HepG2 (cell line): ENCODE results near the gene SPATA21. TPM values are rescaled to one million over a fixed set of nuclear protein-coding genes. Genes with fewer than 3 reads are reported as not detected.

Source experiments
- ATAC-seq: fragments of 200-7000 bp; cut with Tn5 transposase; 3 replicates; pipeline ENCODE4 v1.9.1; 2020; ENCODE audit warnings: mild to moderate bottlenecking, moderate library complexity
- BruUV-seq: library from RNA; stranded (reverse); fragments of 400-500 nt; replicated peaks from 2 replicates; lab custom pipeline; 2021; lab: Mats Ljungman, UMichigan
- CTCF ChIA-PET: fragments of 300-600 bp; formaldehyde crosslinking; extraction: SDS; loops from one replicate; lab custom pipeline; 2021; ENCODE audit warnings: low total read pairs, inconsistent platforms, low intra/inter-chr PET ratio; lab: Yijun Ruan, JAX
- POLR2A ChIA-PET: fragments of 350-600 bp; sonication (Branson Sonifier 250); formaldehyde crosslinking; loops from one replicate; lab custom pipeline; 2020; ENCODE audit warnings: antibody characterized with exemption, inconsistent platforms; lab: Yijun Ruan, JAX
- DNase-seq: peaks from one replicate; pipeline ENCODE4 v3.0.0-alpha.2; 2015; ENCODE audit warnings: low spot score
- FAIRE-seq: peaks from 3 replicates; lab custom pipeline; 2011; peaks lifted over from hg19 to GRCh38; lab: Jason Lieb, UNC
- H2AFZ ChIP-seq: one replicate; pipeline ENCODE4 v1.6.1; 2011; ENCODE audit warnings: low read length, inconsistent platforms
- H3K27ac ChIP-seq: fragments of 300-600 bp; 3 replicates; pipeline ENCODE4 v1.8.0; 2011; ENCODE audit warnings: mixed run types, mild to moderate bottlenecking, mixed read lengths, low read length, inconsistent platforms; ENCODE audit not compliant: insufficient read depth; ENCODE audit errors: extremely low read length
- H3K27me3 ChIP-seq, 2 experiments: fragments of 200-600 bp in 1 of 2; 2 replicates in 1 of 2; 3 replicates in 1 of 2; pipeline versions ENCODE4 v1.6.0 to v1.8.0; 2011; ENCODE audit warnings: low read length in 2 of 2, mild to moderate bottlenecking in 2 of 2, moderate library complexity in 2 of 2, inconsistent platforms in 1 of 2; ENCODE audit not compliant: insufficient read depth in 2 of 2, control insufficient read depth in 1 of 2
- H3K36me3 ChIP-seq, 2 experiments: fragments of 200-600 bp in 1 of 2; replicated peaks in 1 of 2; 2 replicates in 1 of 2; 3 replicates in 1 of 2; pipeline versions ENCODE4 v1.5.1 to v1.8.0; 2011; ENCODE audit warnings: low read length in 2 of 2, inconsistent platforms in 1 of 2; ENCODE audit not compliant: insufficient read depth in 2 of 2, control insufficient read depth in 1 of 2
- H3K4me1 ChIP-seq: 2 replicates; pipeline ENCODE4 v1.5.1; 2012; ENCODE audit warnings: low read length, inconsistent platforms; ENCODE audit not compliant: insufficient read depth
- H3K4me2 ChIP-seq: 2 replicates; pipeline ENCODE4 v1.6.0; 2011; ENCODE audit warnings: low read depth, low read length, inconsistent platforms
- H3K4me3 ChIP-seq, 3 experiments: fragments of 200-600 bp in 1 of 3; sonication (generic), shearing (Covaris generic) in 1 of 3; replicated peaks in 1 of 3; 2 replicates each; pipeline ENCODE4 v1.5.1; 2011 to 2016; ENCODE audit warnings: low read length in 3 of 3, inconsistent platforms in 2 of 3, low read depth in 2 of 3, mild to moderate bottlenecking in 2 of 3, control low read depth in 1 of 3, mixed read lengths in 1 of 3; ENCODE audit not compliant: insufficient read depth in 1 of 3
- H3K79me2 ChIP-seq: one replicate; pipeline ENCODE4 v1.6.1; 2011; ENCODE audit warnings: low read length, inconsistent platforms; ENCODE audit not compliant: insufficient read depth
- H3K9ac ChIP-seq: 2 replicates; pipeline ENCODE4 v1.6.0; 2011; ENCODE audit warnings: mild to moderate bottlenecking, low read depth, low read length, inconsistent platforms; ENCODE audit not compliant: insufficient read depth
- H3K9me3 ChIP-seq: 2 replicates; pipeline ENCODE4 v1.5.1; 2012; ENCODE audit warnings: mild to moderate bottlenecking, low read length
- H4K20me1 ChIP-seq: 2 replicates; pipeline ENCODE4 v1.6.0; 2011; ENCODE audit warnings: inconsistent platforms, mild to moderate bottlenecking, low read length, moderate library complexity; ENCODE audit not compliant: insufficient read depth
- SRSF1 ChIP-seq: fragments of 200-400 bp; formaldehyde crosslinking; optimal IDR thresholded peaks from 2 replicates; pipeline ENCODE3; 2017; ENCODE audit warnings: mild to moderate bottlenecking, low read depth, low read length, moderate library complexity
- ZNF318 ChIP-seq: sonication (generic); formaldehyde crosslinking; IDR thresholded peaks from 2 replicates; pipeline ENCODE4 v1.4.0; 2020; ENCODE audit warnings: mild to moderate bottlenecking, missing genetic modification reagents
- ZNF607 ChIP-seq: sonication (generic); formaldehyde crosslinking; IDR thresholded peaks from 2 replicates; pipeline ENCODE4 v1.5.1; 2020; ENCODE audit warnings: missing genetic modification reagents, mild to moderate bottlenecking, borderline replicate concordance
- WGBS: methylation state at CpG from one replicate; pipeline ENCODE4 v1.1.6; 2017; ENCODE audit warnings: low lambda C conversion rate; 5-methylcytosine and 5-hydroxymethylcytosine counted together
- in situ Hi-C: cut with HindIII; loops from 2 replicates; pipeline ENCODE4 v1.10.0; 2017; ENCODE audit warnings: low pct_unique_long_range_greater_than_20kb; ENCODE audit not compliant: extremely low pct_ligation_motif_present
- intact Hi-C: fragments of 100-400 bp; cut with micrococcal nuclease; formaldehyde crosslinking; loops from one replicate; pipeline ENCODE4 v1.10.0; 2022; ENCODE audit not compliant: unreplicated experiment
- polyA plus RNA-seq, 8 experiments: library from polyadenylated mRNA; depleted of rRNA in 3 of 8; stranded (reverse) in 7 of 8; unstranded in 1 of 8; fragments of >200 nt; fragmentation: Illumina TruSeq in 4 of 8; extraction: Trizol in 4 of 8; gene quantifications; 2 replicates each; pipeline versions ENCODE4 v1.2.1 to v1.2.3, GENCODE V29; 2011 to 2016; ENCODE audit warnings: low read depth in 4 of 8, missing spikeins in 1 of 8, mixed read lengths in 1 of 8; ENCODE audit not compliant: insufficient read depth in 1 of 8
- total RNA-seq, 5 experiments: library from RNA; depleted of rRNA; stranded (reverse); fragments of >200 nt; fragmentation: Illumina TruSeq; extraction: Trizol; gene quantifications; 2 replicates each; pipeline ENCODE4 v1.2.3, GENCODE V29; 2016; ENCODE audit warnings: low read depth in 1 of 5
- TF ChIP-seq, protein P1 (sequence below): sonication (generic); formaldehyde crosslinking; IDR thresholded peaks from 2 replicates; pipeline ENCODE4 v1.4.0; 2020; ENCODE audit warnings: missing genetic modification reagents
- TF ChIP-seq, protein P2 (sequence below): sonication (generic); formaldehyde crosslinking; IDR thresholded peaks from 2 replicates; pipeline ENCODE4 v1.8.0; 2023; ENCODE audit warnings: mild to moderate bottlenecking, missing genetic modification reagents

The SPATA21 gene
- total and polyA plus RNA-seq, 2 of the 13 experiments (the other 11 are each of a cell fraction or from before 2014, with no cell fraction given) = 0.80 to 1.4 TPM

DNA sequence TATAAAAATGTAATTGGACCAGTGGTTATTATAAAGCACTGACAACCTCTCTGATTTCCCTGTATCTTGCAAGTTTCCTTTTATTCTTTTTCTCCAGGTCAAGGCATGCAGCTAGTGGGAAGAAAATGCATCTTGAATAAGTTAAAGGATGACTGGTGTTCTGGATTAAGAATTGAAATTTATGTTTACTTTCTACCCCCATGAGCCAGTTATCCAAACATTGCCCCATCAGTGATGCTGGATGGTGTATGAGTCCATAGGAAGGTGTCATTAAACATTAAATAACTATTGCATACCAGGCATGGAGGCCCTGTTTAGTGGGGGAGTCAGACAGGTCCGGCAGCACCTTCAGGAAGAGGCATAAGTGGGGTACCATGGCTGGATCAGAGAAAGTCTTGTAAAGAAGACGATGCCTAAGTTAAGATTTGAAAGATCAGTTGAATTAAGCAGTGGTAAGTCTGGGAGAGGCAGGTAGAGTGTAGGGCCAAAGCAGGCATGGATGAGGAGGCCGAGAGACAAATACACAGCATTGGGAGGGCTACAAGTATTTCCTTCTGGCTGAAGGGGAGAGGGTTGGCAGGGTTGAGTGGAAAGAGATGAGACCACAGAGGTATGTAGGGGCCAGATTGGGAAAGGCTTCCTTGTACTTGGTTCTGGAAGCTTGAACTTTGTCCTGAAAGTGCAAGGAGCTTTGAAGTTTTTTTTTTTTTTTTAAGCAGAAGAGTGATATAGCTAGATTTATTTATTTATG lies 64.5 kb downstream of the SPATA21 start (continued):
- TF ChIP-seq, protein P1, sequence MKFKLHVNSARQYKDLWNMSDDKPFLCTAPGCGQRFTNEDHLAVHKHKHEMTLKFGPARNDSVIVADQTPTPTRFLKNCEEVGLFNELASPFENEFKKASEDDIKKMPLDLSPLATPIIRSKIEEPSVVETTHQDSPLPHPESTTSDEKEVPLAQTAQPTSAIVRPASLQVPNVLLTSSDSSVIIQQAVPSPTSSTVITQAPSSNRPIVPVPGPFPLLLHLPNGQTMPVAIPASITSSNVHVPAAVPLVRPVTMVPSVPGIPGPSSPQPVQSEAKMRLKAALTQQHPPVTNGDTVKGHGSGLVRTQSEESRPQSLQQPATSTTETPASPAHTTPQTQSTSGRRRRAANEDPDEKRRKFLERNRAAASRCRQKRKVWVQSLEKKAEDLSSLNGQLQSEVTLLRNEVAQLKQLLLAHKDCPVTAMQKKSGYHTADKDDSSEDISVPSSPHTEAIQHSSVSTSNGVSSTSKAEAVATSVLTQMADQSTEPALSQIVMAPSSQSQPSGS (CRISPR knock-in tag) = no peak
- TF ChIP-seq, all 625 proteins: peak for 4

DNA sequence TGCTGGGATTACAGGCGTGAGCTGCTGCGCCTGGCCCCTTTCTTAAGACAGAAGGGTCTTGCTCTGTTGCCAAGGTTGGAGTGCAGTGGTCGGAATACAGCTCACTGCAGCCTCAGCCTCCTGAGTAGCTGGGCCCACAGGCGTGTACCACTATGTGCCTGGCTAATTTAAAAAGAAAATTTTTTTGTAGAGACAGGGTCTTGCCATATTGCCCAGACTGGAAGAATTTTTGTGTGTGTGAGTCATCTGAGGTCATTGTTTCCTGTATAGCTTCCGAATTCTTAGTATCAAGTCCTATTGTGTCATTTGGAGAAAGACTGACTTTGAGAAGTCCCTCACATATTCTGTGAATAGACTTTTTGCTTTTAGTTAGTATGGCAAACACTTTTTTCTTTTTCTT lies 65.5 kb downstream of the SPATA21 start:
- intact Hi-C loops = no loop called here
- no peak for FAIRE-seq
- TF ChIP-seq ZNF607 (CRISPR knock-in tag) = no peak
- no peak for TF ChIP-seq SRSF1
- TF ChIP-seq, protein P2, sequence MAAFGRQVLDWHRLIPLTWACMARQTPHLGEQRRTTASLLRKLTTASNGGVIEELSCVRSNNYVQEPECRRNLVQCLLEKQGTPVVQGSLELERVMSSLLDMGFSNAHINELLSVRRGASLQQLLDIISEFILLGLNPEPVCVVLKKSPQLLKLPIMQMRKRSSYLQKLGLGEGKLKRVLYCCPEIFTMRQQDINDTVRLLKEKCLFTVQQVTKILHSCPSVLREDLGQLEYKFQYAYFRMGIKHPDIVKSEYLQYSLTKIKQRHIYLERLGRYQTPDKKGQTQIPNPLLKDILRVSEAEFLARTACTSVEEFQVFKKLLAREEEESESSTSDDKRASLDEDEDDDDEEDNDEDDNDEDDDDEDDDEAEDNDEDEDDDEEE (CRISPR knock-in tag) = no peak
- TF ChIP-seq ZNF318 (CRISPR knock-in tag) = no peak
- TF ChIP-seq, all 625 proteins: peak for 0
- no peak overlapping the region for H3K4me3 ChIP-seq
- H3K36me3 ChIP-seq = no peaks in the 10 kb centered on the region; a peak in 1 of 5 replicates
- no peak overlapping the region for H3K27ac ChIP-seq
- ChIA-PET POLR2A (interaction anchor here (1.4 kb wide), 1 partner anchor 15 kb away, joined by 3 read pairs; no protein-coding TSS in a partner anchor), CTCF (no interaction called here)
- peaks cover 67% of the 10 kb centered on the region for H4K20me1 ChIP-seq
- peaks cover 83% of the 10 kb centered on the region for H3K4me1 ChIP-seq
- H3K4me2 ChIP-seq = peak overlapping the region; percentile 7; the same call in 1 of the 2 replicates
- H3K27me3 ChIP-seq = peaks cover 0 to 2% of the 10 kb centered on the region in 2 experiments; a peak in 1 of 5 replicates
- H3K9ac ChIP-seq = no peak overlapping the region
- no peak overlapping the region for H2AFZ ChIP-seq
- H3K9me3 ChIP-seq = no peaks in the 10 kb centered on the region
- BruUV-seq = no TSS peak
- H3K79me2 ChIP-seq = peaks cover 87% of the 10 kb centered on the region
- ATAC-seq (no peak), DNase-seq (no peak)
- in situ Hi-C loops = no loop called here
- 89% methylated on average over 5 of the region's 5 CpGs for WGBS
